Activated T-helper 1 cell treated with Interleukin-2 at 50 U/mL for 16 hours (primary cell): ENCODE data around the gene GRB10.
"Not testable (repeated sequence)": the region's sequence is repeated elsewhere in the genome, so short reads cannot be mapped to it uniquely, and the experiment has no call there.

Source experiments
- DNase-seq: peaks from one replicate; pipeline ENCODE4 v3.0.0-alpha.2; 2020; ENCODE audit warnings: low read depth

Gene GRB10

DNA sequence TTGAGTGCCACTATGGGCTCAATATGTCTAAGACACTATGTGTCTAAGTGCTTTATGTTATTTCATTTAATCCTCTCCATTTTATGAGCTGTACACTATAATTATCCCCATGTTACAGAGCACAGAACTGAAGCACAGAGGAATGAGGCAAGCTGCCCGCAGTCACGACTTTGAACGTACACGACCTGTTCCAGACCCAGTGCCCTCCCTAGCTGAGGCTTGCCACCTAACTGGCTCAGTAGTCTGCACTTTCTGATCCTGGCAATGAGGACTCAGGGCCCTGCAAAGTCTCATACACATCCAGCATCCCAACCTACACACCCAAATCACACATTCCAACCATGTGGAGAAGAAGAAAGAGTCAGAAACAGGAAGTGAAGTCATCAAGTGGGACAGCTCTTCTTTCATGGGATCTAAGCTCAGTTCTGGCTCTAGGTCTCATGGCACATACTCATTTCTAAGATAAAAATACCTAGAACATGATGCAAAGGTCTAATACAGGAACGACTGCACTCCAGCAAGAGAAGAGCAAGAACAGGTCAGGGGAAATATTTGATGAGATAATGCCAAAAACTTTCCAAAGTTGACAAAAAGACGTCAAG is 175.1 kb downstream of the GRB10 start:
- no peak for DNase-seq

- DNase-seq: no peak
Observed at GRCh38 chr7:50605059-50605458, 177.6 kb downstream of the GRB10 start.

- no peak for DNase-seq
Observed at GRCh38 chr7:50603287-50603686, 179.4 kb downstream of the GRB10 start.

DNA sequence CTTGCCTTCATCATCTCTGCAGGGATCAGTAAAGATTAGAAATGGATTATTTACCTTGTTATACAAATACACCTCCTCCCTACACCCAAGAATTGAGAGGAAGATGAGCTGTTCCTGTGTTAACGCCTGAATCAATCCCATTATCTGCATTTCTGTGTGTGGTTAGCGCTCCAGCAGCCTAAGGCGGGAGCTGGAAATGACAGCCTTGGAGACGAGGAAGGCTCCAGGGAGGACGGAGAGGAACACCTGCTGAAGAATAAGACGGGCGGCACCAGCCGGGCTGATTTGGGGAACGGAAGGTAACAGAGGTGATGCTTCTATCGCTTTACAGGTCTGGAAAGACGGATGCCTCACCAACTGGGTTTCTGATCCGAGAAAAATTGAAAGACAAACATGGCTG is 183.3 kb downstream of the GRB10 start:
- no peak for DNase-seq

- DNase-seq: no peak
Observed at GRCh38 chr7:50598460-50599343, 184.0 kb downstream of the GRB10 start.

GRCh38 chr7:50596484-50596883 is 186.2 kb downstream of the GRB10 start:
- DNase-seq: no peak

DNA sequence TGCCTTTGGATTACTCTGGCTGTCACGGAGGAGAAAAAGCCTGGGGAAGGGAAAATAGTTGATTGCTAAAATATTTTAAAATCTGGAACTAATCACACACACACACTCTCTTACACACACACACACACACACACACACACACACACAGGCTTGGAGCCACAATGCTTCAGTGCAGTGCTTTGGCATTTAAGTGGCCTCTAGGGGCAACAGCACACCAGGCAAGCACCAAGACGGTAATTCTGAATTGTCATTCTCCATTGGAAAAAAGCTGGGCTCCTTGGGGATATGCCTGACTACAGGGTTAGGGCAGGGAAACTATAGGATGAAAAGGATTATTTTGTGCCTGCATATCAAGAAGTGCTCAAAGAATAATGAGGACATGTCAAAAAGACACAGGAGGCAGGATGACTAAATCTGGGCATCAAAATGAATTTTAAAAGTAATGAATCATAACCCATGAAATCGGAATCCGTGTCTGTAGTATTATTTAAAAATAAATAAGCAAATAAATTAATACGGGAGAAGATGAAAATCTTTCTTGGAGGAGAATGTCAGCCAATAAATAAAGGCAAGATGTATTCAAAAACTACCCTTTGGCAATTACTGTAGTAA is 187.1 kb downstream of the GRB10 start:
- DNase-seq: no peak

DNA sequence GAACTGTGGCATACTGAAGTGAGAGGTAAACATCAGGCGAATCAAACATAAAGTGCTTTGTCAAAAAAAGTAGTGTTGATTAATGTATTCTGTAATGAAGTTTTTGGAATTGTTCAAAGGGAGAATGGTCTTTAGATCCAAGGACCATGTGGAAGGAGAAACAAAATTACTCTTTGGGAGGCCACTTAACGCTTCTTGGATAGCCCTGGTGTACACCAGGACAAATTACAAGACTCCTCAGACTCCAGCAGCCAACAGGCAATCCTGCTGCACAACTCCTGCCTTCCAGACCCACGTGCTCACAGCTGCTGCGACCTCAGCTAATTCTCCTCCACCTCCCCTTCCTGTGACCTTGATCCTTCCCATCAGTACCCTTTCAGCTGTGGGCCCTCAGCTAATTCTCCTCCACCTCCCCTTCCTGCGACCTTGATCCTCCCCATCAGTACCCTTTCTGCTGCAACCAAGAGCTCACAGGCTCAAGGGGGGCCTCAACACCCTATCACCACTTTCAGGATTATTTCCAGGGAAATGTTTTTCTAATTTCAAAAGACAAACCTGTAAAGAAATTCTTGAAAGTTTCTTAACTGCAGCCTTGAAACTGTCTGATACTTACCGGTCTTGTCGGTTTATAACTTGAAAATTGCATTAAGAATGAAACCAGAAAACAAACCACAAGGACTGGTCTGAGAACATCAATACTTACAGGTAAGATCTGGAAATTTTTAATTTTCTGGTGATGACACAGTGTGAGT is 187.8 kb downstream of the GRB10 start:
- no peak for DNase-seq

- no peak for DNase-seq
Observed at GRCh38 chr7:50594136-50594535, 188.6 kb downstream of the GRB10 start.

DNA sequence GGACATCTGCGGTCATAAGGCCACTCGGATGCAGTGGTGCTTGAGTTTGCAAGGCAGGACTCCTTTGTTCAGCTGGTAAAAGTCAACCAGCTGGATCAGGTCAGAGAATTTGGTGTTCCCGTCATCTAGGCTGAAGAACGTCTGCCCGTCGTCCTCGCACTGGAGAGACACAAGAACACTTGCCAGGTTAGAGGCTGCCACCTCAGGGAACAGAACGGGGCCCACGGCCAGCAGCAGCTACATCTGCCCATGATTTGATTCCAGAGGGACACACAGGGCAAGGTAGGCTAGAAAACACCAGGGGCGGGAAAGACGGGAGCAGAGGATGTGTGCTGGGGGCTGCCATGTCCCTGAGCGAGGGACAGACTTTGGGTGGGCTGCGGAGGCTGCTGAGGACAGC is 189.8 kb downstream of the GRB10 start:
- DNase-seq: no peak

- DNase-seq: no peak
Observed at GRCh38 chr7:50591480-50592438, 190.9 kb downstream of the GRB10 start.

DNA sequence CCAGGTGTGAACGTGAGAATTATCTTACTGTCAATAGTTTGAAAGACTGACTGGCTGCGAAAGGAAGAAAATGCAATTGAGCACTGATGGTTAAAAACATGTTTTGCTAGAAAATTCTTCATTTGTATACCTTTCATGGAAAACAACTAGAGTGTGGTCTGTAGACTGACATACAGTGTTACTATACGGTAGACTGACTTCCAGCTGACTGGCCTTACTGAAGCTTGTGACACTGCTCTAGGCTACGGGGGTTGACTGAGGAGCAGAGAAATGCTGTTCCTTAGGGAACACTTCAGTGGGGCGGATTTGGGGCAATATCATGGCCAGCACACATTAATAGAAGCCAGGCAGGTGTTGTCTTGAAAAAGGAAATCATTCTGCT is 191.6 kb downstream of the GRB10 start:
- no peak for DNase-seq

DNA sequence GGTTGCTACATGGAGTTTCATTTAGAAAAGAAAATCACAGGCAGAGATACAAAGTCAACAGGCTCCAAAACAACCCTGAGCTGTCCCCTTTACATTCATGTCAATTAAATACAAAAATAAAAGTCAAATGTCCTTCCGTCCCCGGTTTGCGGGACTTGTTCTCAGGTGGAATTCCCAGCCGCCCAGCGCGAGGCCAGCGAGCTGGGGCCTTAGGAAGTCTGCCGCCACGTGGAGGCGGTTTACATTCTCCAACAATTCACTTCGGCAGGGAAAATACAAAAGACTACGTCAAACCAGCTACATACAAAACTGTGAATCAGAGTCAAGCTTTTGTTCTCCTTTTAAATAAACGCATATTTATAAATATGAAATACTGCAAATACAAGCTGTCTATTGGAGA is 192.2 kb downstream of the GRB10 start:
- no peak for DNase-seq

- DNase-seq: no peak
Observed at GRCh38 chr7:50589364-50589763, 193.3 kb downstream of the GRB10 start.

DNA sequence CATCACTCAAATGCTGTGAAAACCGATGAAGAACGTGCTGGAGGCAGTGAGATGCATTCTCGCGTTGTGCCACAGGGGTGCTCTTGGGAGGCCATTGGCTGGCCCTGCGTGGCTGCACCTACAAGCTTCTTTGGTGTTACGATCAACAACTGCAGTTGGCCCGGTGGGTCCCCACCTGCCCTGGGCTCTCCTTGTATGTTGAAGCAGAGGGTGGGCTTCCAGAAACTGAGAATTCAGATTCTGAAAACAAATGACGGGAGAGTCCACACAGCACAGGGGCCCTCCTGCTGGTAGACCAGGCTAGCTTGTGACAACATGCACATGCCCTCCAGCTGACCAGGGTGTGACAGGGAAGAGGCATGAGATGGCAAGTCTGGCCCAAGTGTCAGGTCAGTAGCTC is 193.8 kb downstream of the GRB10 start:
- no peak for DNase-seq

- DNase-seq: no peak
Observed at GRCh38 chr7:50587737-50588136, 195.0 kb downstream of the GRB10 start.

- no peak for DNase-seq
Observed at GRCh38 chr7:50584793-50585408, 197.8 kb downstream of the GRB10 start.

GRCh38 chr7:50584386-50584785 is 198.3 kb downstream of the GRB10 start:
- no peak for DNase-seq

DNA sequence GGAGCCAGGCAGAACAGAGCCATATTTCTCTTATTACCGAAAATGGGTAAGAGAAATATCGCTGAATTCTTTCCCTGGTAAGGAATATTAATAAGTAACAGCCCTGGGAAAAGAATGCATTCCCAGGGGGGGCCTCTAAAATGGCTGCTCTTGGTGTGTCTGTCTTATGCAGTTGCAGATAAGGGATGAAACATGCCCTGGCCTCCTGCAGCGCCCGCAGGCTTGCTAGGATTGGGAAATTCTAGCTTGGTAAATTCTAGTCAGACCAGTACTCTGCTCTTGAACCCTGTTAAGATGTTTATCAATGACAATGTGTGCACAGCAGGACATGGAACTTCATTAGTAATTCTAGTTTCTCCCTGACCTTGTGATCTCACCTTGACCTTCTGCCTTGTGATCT is 199.4 kb downstream of the GRB10 start:
- DNase-seq: not testable (repeated sequence)

GRCh38 chr7:50582271-50582670 is 200.4 kb downstream of the GRB10 start:
- not testable (repeated sequence) for DNase-seq

DNA sequence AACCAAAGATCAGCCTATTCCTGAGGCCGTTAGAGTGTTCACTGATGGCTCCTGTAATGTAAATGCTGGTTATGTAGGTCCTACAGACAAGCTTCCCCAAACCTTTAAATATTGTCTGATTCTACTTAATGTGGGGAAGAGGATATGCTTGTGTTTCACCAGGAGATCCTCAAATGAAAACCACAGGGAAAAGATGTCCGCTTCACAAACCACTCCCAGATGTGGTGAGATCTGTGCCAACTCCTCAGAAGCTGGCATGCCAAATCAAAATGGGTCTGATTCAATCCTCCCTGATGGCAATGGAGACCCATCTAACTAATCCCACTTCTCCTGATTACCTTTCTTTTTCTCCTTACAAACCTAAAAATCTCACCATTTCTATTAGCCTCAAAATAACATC is 202.0 kb downstream of the GRB10 start:
- DNase-seq: not testable (repeated sequence)
